NCI-H2107 treated with DMSO at 0.1 percent for 48 hours (cell line): ENCODE measurements around the gene TFAP2B.
A peak's percentile ranks its signal among the peaks of the same experiment; 100 is the strongest.

ENCODE experiments used
- DNase-seq: peaks from one replicate; lab custom pipeline; 2025; ENCODE audit not compliant: unreplicated experiment; lab: John Stamatoyannopoulos, UW

TFAP2B gene

DNA sequence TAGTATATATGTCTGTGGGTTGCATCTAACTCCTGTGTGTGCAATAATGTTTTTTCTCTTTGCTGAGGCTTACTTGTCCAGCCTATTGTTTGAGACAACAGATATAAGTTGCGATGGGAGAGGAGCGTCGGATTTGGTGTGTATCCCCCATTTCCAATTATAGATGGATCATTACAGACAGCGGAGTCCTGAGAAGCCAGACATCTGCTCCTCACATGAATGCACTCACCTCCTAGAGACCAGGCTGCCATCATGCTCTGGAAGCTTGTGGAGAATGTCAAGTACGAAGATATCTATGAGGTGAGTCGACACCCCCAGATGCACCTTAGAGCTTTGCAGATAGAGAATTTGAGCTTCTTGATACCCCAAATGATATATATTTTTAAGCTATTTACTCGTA lies at the start of gene TFAP2B:
Gene TFAP2B, plus strand, starts transcription at position 199 of the 400 bp plus-strand sequence. Its CDS starts 21 bp downstream, at position 220.
- no peak for DNase-seq

DNA sequence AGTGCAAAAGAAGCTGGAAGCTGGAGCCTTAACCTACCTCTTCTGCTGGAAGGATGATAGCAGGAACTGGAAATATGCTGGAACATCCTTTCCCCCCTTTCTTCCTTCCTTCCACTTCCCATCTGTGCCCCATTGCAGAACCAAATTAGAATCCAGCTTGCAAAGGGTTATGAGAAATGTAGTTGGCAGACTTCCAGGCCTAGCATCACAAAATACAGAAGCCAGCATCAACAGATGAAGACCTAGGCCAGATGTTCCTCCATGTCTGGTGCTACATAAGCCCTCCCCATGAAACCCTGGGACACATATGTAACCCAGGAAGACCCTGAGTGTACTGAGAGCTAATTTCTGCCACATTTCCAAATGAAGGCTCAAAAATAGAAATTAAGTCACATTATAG lies 40.0 kb upstream of the TFAP2B start:
- no peak for DNase-seq

DNA sequence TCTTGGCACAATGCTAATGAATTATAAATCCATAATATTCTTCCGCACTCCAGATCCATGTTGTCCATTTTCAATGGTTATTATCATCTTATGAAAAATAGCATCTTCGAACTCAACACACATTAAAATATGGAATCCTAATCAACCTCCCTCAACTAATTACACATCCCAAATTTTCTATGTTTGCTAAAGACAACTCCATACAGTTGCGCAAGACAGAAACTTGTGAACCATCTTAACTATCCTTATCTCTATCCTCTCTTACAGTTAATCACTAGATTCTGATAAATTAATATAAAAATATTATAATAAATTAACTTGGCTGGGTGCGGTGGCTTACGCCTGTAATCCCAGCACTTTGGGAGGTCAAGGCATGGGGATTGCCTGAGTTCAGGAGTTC lies 38.3 kb upstream of the TFAP2B start:
- no peak for DNase-seq

DNA sequence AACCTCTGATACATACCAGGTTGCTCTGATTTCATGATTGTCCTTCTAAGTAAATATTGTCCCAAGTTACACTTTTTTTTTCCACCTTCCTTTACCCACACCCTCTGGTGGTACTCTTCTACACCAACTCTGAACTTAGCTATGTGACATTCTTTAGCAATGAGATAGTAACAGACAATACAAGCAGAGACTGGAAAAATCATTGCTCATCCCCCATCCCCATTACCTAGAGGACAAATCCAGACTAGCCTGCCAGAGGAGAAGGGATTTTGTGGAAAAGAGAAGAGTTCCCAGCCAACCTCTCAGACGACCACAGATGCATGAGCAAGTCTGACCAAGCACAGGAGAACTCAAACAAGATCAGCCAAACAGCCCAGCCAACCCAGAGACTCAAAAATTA lies 32.8 kb upstream of the TFAP2B start:
- DNase-seq = no peak

DNA sequence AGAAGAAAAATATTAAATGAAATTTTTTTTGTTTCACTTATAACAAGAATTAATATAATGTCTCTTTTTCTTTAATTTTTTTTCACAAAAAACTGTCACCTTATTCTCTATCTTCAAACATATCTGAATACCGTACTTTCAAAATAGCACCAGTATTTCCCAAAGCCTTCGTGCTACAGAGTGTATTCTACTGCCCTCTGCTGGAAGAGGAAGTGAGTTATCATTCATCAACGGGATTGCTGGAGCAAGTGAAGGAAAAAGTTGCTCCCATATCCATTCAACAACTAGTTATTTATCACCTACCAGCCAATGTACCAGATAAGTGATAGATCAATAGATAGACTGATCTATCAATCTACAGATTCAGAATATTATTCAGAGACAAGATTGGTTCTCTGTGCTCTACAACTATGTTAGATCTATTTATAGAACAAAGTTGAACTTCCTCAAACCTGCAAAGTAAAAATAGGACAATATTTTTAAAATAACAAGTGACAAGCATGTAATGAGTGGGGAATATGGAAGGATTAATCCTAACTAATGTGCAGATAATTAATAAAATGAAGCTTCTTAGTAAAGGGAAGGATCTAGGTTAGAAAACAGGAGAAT lies 26.7 kb upstream of the TFAP2B start:
- peak; percentile 3 for DNase-seq

DNA sequence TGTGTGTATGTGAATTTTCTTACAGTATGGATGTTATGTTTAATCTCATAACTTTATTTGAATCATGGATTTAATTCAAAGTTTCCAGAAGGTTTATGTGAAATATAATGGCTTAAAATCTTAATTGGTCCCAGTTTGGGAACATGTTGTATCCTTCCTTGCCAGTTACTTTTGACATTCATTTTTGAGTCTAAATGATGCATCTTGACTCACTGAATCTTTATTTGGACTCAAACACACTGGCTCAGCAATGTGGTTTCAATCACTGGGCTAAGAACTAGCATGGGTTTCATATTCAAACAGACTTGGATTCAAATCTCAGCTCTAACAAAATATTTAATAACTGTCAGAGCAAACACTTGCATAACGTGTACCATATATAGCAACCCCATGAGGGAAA lies 25.9 kb upstream of the TFAP2B start:
- DNase-seq = no peak

DNA sequence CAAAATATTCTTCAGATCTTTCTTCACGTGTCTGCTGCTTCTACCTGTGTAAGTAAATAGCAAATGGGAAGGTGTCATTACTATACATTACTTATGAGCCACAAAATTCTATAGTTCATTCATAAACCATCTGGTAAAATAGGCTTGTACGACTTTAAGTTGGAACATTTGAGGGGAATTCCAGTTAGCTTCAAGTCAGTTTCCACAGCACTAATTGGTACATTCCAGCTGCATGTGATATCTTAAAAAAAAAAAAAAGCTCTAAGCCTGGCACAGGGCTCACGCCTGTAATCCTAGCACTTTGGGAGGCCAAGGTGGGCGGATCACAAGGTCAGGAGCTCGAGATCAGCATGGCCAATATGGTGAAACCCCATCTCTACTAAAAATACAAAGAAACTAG lies 23.1 kb upstream of the TFAP2B start:
- DNase-seq = no peak

DNA sequence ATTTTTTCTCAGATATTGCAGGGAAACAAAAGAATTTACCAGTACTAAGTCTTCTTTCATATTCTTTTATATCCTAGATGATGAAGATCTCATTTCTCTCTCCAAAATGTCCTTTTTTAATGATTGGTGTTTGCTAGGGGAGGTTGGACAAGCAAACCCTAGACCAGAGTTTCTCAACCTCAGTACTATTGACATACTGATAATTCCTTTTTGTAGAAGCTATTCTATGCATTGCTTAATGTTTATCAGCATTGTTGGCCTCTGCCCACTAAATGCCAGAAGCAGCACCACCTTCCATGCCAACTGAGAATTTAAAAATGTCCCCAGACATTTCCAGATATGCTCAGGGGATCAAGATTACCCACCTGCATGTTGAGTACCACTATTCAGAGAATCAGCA lies 14.4 kb upstream of the TFAP2B start:
- no peak for DNase-seq

DNA sequence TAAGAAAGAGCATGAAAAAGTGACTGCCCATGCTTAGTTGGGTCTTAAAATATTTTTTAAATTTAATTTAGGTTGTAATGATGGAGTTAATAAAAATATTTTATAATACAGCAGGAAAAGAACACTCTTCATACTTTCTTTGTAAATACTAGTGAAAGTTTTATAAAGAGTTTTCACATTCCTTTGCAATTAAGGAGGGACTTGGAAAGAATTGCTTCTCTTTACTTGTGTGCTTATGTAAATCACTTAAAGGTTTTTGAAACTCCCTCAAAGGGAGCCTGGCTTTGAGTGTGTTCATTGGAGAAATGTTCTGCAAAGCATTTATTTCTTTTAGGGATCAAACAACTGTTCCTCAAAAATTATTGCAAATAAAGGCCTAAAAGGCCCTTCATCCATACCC lies 11.6 kb upstream of the TFAP2B start:
- DNase-seq = no peak

DNA sequence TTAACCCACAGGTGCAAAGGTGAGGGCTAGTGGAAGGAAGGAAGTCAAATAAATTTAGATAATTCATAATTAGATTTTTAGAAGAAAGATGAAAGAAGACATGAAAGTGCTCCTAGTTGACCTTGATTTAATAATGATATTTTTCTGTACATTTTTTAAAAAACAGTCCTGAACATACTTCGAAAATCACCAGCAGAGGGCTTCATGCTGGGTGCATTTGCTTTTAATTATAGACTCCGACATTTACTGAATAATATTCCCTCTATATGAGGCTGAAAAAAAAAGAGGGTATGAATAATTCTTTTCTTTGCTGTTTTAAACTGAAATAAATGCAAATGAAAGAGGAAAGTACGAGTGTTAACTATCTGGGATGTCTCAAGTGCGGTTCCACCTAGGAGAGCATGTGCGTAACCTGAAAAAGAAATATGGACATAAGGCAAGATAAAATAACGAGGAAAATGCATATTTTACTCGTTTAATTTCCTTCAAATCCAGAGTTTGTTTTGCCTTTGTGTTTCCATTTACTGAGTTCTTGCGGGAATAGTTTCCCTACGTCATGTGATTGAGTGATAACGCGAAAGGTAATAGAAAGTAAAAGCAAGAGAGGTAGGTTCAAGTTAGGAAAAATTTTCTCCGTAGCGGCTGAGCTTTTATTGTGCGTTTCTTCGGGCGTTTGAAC lies 3.1 kb upstream of the TFAP2B start:
- peak; percentile 41 for DNase-seq

DNA sequence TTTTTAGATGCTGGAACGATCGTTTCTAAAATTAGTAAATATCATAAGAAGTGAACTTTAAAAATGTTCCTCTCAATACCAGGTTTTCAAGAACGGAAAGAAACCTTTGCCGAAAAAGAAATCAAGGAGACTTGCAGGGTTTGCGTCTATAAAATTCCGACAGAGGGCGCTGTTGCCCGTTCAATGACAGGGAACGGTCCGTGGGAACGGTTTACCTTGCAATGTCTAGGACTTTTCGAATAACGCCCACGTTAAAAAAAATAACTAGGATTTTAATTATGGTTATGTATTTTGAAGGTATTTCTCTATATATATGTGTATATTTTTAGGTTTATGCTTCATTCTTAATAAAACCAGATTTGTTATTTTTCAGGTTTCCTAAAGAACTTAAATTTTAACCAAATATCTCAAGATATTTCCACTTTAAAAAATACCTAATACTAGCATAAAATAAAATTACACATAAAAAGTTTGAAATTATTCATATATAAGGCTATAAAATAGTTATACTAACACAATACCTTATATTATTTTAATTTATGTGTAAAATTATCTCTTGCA lies 2.5 kb upstream of the TFAP2B start:
- DNase-seq = peak; percentile 31

DNA sequence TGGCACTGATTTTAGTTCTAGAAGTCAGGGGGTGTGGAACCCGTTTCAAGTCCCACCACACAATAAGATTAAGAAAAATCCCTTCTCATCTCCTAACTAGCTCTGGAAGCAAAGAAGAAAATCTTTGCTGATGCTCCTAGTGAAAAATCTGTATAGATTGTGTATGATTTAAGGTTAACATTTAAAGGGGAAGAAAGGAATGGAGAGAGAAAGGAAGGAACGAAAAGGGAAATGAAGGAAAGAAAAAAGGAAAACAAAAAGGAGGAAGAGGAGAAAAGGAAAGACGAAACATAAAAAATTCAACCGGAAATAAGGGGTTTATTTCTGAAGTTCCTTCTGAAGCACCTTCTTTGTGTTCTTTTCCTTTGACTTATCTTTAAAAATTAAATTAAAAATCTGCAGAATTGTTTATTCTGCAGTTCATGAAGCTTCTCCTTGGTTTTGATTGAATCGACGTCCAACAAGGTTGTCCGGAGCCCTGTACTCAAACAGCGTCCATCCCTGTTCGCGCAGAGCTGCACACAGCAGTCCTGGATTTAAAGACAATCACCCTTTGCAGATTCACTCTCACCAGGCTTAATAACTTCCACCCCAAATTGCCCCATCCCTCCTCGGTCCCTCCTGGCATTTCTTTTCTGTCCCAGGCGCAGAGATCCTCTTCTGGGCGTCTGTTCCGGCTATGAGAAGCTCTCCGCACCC lies 1.6 kb upstream of the TFAP2B start:
- no peak for DNase-seq

DNA sequence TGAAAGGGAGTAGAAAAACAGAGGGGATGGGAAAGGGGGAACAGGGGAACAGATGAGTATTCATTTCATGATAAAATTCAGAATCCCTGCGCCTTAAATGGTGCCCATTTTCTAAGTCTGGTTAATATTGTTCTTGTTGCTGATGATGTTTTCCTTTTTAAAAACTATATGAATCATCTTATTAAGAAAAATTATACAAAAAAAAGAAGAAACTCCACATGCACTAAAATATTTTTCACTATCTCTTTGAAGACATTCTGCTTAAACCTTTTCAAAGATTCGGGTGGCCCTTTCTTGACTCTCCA lies 1.1 kb upstream of the TFAP2B start:
- DNase-seq = no peak

DNA sequence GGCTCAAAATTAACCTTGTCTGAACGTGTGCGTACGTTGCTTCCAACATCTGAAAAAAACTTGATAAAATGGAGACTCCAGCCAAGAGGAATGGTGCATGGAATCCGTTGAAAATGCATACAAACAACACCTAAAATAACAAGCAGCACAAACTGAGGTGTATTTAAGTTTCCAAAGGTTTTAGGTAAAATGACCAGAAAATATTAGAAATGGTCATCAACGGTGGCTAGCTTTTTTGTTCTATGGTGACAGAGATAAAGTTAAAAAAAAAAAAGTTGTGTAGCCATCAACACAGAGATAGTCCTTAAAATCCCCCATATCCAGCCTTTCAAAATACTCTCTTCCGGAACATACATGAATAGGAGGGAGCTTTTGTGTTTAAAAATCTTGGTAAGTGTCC lies 651 bp upstream of the TFAP2B start:
- DNase-seq = no peak

DNA sequence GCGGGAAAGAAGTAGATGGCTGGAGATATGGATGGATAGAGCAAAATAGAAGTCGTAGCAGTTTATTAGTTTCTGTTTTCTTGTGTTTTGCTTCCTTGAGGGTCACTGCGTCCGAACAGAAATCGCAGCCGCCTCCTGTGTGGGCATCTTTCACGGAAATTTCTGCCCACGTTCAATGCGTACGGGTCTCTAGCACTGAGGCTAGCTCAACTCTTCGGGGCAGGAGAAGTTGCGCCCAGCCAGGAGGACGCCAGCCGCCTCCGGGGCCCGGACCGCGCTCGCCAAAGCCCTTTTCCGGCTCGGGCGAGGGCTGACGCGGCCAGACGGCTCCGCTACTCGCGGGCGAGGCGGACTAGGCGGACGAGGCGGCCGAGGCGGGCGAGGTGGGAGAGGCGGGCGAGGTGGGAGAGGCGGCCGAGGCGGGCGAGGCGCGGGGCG lies 814 bp downstream of the TFAP2B start:
- no peak for DNase-seq

DNA sequence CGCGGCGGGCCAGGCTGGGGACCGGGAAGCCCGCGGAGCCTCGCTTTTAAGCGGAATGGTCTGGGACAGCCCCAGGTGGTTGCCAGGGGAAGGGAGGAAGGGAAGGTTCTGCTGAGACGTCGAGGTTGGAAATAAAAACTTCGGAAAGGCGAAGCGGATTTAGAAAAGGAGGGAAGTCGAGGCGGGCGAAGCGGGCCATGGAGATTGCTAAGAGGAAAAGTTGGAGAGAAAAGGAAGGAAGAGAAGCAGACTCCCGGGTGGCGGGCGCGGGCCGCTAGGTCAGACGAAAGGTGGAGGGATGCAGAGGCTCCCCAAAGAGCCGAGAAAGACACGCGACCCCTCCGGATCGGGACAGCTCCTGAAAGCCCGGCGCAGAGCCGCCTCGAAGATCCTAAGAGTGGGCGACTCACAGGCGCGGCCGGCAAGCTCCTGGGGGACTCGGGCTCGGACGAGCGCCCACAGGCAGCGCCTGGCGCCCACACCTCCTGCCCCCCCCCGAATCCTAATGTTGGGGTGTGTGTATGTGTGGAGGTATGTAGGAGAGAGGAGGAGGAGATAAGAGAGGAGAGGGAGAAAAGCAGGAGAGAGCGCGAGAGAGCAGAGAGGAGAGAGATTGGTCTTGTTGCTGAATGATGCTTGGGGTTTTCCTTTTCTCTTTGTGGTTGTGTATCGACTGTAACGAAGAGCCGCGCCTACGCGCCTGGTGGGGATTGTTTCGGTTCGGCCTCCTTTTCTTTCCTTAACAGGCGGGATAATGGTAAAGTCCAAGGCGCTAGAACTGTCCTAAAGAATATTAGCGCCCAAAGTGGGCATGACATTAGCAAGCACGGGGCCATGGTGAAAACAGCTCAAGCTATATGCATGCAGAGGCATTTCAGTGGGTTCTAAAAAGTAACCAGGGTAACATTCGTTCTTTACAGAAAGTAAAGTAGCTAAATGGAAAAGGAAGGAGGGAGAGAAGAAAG lies 1.5 kb downstream of the TFAP2B start:
- peak; percentile 32 for DNase-seq

DNA sequence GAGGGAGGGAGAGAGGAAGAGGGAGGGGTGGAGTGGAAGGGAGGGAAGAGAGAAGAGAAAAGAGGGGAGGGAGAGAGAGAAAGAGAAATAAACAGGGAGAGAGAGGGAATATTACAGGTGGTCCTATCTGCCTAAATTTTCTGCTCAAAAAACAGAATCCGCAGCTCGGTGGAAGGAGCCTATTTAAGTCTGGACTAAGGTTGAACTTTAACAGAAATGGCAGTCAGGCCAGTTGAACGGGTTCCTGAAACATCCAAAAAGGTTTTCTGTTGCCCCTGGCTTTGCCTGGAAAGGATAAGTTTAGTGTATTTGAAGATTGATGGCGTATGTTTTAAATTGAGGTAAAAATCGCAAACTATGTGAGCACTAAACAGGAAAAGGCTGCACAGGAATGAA lies 2.2 kb downstream of the TFAP2B start:
- no peak for DNase-seq

DNA sequence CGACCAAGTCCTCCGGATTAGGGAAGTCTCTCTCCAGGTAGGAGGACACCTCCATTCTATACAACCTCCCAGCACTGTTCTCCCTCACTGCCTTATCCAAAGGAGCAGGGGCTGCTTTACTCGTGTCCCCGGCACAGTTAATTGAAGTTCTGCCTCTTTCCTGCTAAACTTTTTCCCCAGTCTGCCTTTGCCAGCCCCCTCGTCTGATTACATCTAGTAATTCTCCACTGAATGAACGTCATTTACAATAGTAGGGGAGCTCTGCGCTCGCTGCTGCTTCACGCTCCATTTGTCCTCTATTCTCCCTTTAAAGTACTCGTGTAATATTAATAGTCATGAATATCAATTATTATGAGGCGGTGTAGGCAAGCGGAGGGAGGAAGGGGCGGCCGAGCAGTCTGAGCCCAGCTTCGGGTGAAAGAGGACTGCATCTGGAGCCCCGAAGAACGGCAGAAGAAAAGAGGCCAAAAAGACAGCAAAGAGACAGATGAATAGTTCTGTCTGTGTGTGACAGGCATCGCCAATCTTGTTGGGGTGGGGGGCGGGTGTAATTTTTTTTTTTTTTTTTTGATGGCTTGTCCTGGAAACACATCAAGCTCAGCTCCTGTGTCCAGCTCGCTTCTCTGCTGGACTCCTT lies 2.9 kb downstream of the TFAP2B start:
- peak; percentile 9 for DNase-seq

DNA sequence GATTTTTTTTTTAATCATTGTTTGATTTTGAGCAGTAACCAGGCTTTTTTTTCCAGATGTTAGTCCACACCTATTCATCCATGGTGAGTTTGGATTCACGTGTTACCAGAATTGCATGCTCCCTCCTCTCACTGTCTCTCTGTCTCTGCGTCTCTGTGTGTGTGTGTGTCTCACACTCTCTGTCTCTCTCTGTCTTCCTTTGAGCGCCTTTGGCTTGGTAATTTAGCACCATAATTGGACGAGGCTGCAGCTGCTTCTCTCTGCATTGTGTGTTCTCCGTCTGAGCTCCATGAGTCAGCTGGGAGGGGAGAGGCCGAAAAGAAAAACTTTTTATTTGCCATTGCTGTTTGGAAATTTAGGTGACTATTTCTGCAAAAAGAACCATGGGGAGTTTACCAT lies 3.4 kb downstream of the TFAP2B start:
- peak; percentile 33 for DNase-seq

DNA sequence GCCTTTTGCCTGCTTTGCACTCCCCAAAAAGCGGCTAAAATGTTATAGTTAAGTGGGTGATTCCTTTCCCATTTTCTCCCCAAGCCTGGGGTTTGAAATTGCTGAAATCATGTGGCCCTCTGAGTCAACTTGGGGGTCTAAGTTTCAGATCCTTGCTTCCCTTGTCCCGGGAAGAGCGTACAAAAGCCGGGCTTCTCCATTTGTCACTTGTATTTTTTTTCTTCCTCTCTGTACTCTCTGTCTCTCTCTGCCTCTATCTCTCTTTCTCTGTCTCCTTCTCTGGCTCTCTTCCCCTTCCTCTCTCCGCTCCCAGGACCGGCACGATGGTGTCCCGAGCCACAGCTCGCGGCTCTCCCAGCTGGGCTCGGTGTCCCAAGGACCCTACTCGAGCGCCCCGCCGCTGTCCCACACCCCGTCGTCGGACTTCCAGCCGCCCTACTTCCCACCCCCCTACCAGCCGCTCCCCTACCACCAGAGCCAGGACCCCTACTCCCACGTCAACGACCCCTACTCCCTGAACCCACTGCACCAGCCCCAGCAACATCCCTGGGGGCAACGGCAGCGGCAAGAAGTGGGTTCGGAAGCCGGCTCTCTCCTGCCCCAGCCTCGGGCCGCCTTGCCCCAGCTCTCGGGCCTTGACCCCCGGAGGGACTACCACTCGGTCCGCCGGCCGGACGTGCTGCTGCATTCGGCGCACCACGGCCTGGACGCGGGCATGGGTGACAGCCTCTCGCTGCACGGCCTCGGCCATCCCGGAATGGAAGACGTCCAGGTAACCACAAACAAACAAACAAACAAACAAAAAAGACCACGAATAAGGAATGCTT lies 4.6 kb downstream of the TFAP2B start:
- no peak for DNase-seq
